ENCODE data around the gene PTX3.

Gene PTX3

GRCh38 chr3:157427901-157428300, 8.7 kb upstream of the PTX3 start:
- DNase-seq = no peak

GRCh38 chr3:157428853-157429252, 7.8 kb upstream of the PTX3 start:
- DNase-seq = no peak

GRCh38 chr3:157429708-157430107, 6.9 kb upstream of the PTX3 start:
- no peak for DNase-seq

- DNase-seq = peak; percentile 59
Observed at GRCh38 chr3:157438194-157438730, 1.6 kb downstream of the PTX3 start.

GRCh38 chr3:157441102-157441624, 4.5 kb downstream of the PTX3 start:
- no peak for DNase-seq

- DNase-seq = no peak
Observed at GRCh38 chr3:157442729-157443128, 6.1 kb downstream of the PTX3 start.

- DNase-seq = no peak
Observed at GRCh38 chr3:157443905-157444796, 7.5 kb downstream of the PTX3 start.

- DNase-seq = no peak
Observed at GRCh38 chr3:157444797-157445184, 8.1 kb downstream of the PTX3 start.

GRCh38 chr3:157445857-157446256, 9.2 kb downstream of the PTX3 start:
- no peak for DNase-seq

GRCh38 chr3:157447026-157447694, 10.5 kb downstream of the PTX3 start:
- no peak for DNase-seq

GRCh38 chr3:157452097-157452496, 15.4 kb downstream of the PTX3 start:
- no peak for DNase-seq

- DNase-seq = no peak
Observed at GRCh38 chr3:157453824-157454223, 17.2 kb downstream of the PTX3 start.

GRCh38 chr3:157459706-157460105, 23.1 kb downstream of the PTX3 start:
- DNase-seq = no peak

- no peak for DNase-seq
Observed at GRCh38 chr3:157460253-157460652, 23.6 kb downstream of the PTX3 start.

- no peak for DNase-seq
Observed at GRCh38 chr3:157463816-157464215, 27.2 kb downstream of the PTX3 start.

GRCh38 chr3:157464321-157464720, 27.7 kb downstream of the PTX3 start:
- no peak for DNase-seq

- DNase-seq = no peak
Observed at GRCh38 chr3:157465741-157466140, 29.1 kb downstream of the PTX3 start.

GRCh38 chr3:157467200-157467599, 30.6 kb downstream of the PTX3 start:
- DNase-seq = no peak

- DNase-seq = no peak
Observed at GRCh38 chr3:157469561-157470294, 33.1 kb downstream of the PTX3 start.

- no peak for DNase-seq
Observed at GRCh38 chr3:157471064-157471463, 34.4 kb downstream of the PTX3 start.

- DNase-seq = no peak
Observed at GRCh38 chr3:157472648-157473047, 36.0 kb downstream of the PTX3 start.

GRCh38 chr3:157475921-157476414, 39.3 kb downstream of the PTX3 start:
- DNase-seq = no peak

GRCh38 chr3:157477441-157477840, 40.8 kb downstream of the PTX3 start:
- DNase-seq = no peak
